Sigmoid colon (tissue), 7 donors: ENCODE data around the gene RB1. TPM values are rescaled to one million over a fixed set of nuclear protein-coding genes. Genes with fewer than 3 reads are reported as not detected.

ENCODE experiments used
- DNase-seq: peaks from one replicate; pipeline ENCODE4 v3.0.0-alpha.2; 2019
- H3K27ac ChIP-seq, 4 donors: fragments of 200-600 bp; sonication (generic); one replicate each; pipeline ENCODE4 v1.5.1; 2016 to 2019; ENCODE audit warnings: mild to moderate bottlenecking in 1 of 4
- H3K27me3 ChIP-seq, 3 donors: fragments of 200-600 bp; sonication (generic); one replicate each; pipeline ENCODE4 v1.5.1; 2019; ENCODE audit warnings: mild to moderate bottlenecking in 1 of 3
- H3K36me3 ChIP-seq, 4 donors: fragments of 200-600 bp; sonication (generic); one replicate each; pipeline ENCODE4 v1.5.1; 2016 to 2019
- H3K4me1 ChIP-seq, 4 donors: fragments of 200-600 bp; sonication (generic); one replicate each; pipeline ENCODE4 v1.5.1; 2017 to 2019
- H3K4me3 ChIP-seq, 4 donors: fragments of 200-600 bp; sonication (generic); one replicate each; pipeline ENCODE4 v1.5.1; 2017 to 2019; ENCODE audit warnings: mild to moderate bottlenecking in 2 of 4, moderate library complexity in 1 of 4
- H3K9me3 ChIP-seq, 4 donors: fragments of 200-600 bp in 3 of 4; sonication (generic) in 3 of 4; one replicate each; pipeline versions ENCODE4 v1.5.1 to v1.6.1; 2013 to 2019
- EP300 ChIP-seq, 4 donors: sonication (generic); formaldehyde crosslinking; IDR thresholded peaks; one replicate each; pipeline ENCODE4 v1.6.1; 2017; ENCODE audit warnings: antibody characterized with exemption in 4 of 4
- POLR2A ChIP-seq, 2 donors: fragments of 450-650 bp; IDR thresholded peaks; one replicate each; pipeline ENCODE4 v1.6.1; 2016; ENCODE audit warnings: antibody characterized with exemption in 2 of 2, mild to moderate bottlenecking in 2 of 2, moderate library complexity in 2 of 2
- POLR2AphosphoS5 ChIP-seq, 4 donors: sonication (generic); formaldehyde crosslinking; IDR thresholded peaks; one replicate each; pipeline ENCODE4 v1.6.1; 2017; ENCODE audit warnings: antibody characterized with exemption in 4 of 4
- WGBS, 2 donors: extraction: QIAGEN DNeasy Blood & Tissue Kit; methylation state at CpG; one replicate each; pipeline ENCODE4 v1.1.7; 2013; 5-methylcytosine and 5-hydroxymethylcytosine counted together
- intact Hi-C: fragments of 100-400 bp; cut with DNase I; formaldehyde crosslinking; loops from one replicate; pipeline ENCODE4 v1.15.1; 2023
- polyA plus RNA-seq, 3 donors: library from polyadenylated mRNA; stranded (reverse); fragments of 200-250 nt; gene quantifications; one replicate each; pipeline ENCODE4 v1.2.3, GENCODE V29; 2013
- small RNA-seq, 3 donors: library from RNA; depleted of rRNA; stranded (forward); fragments of <200 nt; gene quantifications; one replicate each; pipeline ENCODE3, GENCODE V24; 2016
- total RNA-seq, 4 donors: library from RNA; depleted of rRNA; stranded (reverse); fragments of >200 nt; gene quantifications; one replicate each; pipeline ENCODE4 v1.1.0, GENCODE V29; 2016
- TF ChIP-seq, protein P1 (sequence below), 4 experiments: fragments of 450-650 bp in 3 of 4; fragments of 200-600 bp in 1 of 4; IDR thresholded peaks; one replicate each; pipeline ENCODE4 v1.5.1; 2016 to 2019; ENCODE audit warnings: antibody characterized with exemption in 4 of 4, mild to moderate bottlenecking in 3 of 4, moderate library complexity in 2 of 4
- donor health status: healthy with polysubstance abuse.
- donor health status: Bipolar disorder and iron deficiency.
- donor health status: healthy.

Gene RB1
- total and polyA plus RNA-seq, 7 donors, result 15.6 to 35.6 (median 31.1) TPM

DNA sequence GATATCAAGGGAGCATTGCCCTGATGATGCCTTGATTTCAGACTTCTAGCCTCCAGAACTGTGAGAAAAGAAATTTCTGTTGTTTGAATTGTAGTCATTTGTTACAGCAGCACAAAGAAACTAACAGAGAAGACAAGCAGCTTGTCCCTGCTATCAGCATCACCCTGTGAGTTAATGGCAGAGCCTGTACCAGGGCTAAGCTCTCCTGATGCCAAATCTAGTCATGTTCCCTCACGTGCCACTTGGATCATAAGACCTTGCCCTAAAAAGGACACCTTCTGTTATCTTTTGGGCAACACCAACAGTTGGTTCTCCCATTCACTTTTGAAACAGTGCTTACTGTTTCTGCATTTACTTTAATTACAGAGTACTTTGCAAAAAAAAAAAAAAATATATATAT is 214.5 kb downstream of the RB1 start:
- Histone ChIP-seq H3K4me3 (no peak overlapping the region), H3K36me3 (peaks cover 0 to 21% (median 0%) of the 10 kb centered on the region in 4 donors), H3K27me3 (no peaks in the 10 kb centered on the region), H3K9me3 (no peaks in the 10 kb centered on the region), H3K4me1 (no peaks in the 10 kb centered on the region), H3K27ac (no peak overlapping the region)
- intact Hi-C loops, result no loop called here
- DNase-seq, result no peak
- 94 to 97% methylated on average over 1 of the region's 1 CpG for WGBS, 2 donors
- TF ChIP-seq POLR2A (IDR thresholded peaks at IDR 0.05), result no peak
- TF ChIP-seq, protein P1, sequence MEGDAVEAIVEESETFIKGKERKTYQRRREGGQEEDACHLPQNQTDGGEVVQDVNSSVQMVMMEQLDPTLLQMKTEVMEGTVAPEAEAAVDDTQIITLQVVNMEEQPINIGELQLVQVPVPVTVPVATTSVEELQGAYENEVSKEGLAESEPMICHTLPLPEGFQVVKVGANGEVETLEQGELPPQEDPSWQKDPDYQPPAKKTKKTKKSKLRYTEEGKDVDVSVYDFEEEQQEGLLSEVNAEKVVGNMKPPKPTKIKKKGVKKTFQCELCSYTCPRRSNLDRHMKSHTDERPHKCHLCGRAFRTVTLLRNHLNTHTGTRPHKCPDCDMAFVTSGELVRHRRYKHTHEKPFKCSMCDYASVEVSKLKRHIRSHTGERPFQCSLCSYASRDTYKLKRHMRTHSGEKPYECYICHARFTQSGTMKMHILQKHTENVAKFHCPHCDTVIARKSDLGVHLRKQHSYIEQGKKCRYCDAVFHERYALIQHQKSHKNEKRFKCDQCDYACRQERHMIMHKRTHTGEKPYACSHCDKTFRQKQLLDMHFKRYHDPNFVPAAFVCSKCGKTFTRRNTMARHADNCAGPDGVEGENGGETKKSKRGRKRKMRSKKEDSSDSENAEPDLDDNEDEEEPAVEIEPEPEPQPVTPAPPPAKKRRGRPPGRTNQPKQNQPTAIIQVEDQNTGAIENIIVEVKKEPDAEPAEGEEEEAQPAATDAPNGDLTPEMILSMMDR (IDR thresholded peaks at IDR 0.05), result no peak
- TF ChIP-seq POLR2AphosphoS5 (IDR thresholded peaks at IDR 0.05), result no peak
- no peak for TF ChIP-seq EP300 (IDR thresholded peaks at IDR 0.05)

DNA sequence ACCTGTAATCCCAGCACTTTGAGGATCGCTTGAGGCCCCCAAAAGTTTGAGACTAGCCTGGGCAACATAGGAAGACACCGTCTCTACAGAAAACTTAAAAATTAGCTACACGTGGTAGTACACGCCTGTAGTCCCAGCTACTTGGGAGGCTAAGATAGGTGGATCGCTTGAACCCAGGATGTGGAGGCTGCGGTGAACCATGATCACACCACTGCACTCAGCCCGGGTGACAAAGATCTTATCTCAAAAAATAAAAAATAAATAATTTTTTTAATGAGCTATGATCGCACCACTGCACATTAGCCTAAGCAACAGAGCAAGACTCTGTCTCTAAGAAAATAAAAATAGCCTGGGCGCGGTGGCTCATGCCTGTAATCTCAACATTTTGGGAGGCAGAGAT is 222.7 kb downstream of the RB1 start:
- Histone ChIP-seq H3K4me3 (no peak overlapping the region), H3K36me3 (peaks cover 0 to 6% (median 0%) of the 10 kb centered on the region in 4 donors), H3K9me3 (no peaks in the 10 kb centered on the region), H3K27me3 (no peaks in the 10 kb centered on the region), H3K27ac (no peak overlapping the region), H3K4me1 (peaks cover 0 to 5% (median 2%) of the 10 kb centered on the region in 4 donors)
- DNase-seq, result no peak
- no peak for TF ChIP-seq POLR2A (IDR thresholded peaks at IDR 0.05)
- no peak for TF ChIP-seq EP300 (IDR thresholded peaks at IDR 0.05)
- TF ChIP-seq, protein P1 (IDR thresholded peaks at IDR 0.05), result no peak
- TF ChIP-seq POLR2AphosphoS5 (IDR thresholded peaks at IDR 0.05), result no peak
- intact Hi-C loops, result no loop called here
- WGBS, 2 donors, result 91 to 98% methylated on average over 10 of the region's 10 CpGs

DNA sequence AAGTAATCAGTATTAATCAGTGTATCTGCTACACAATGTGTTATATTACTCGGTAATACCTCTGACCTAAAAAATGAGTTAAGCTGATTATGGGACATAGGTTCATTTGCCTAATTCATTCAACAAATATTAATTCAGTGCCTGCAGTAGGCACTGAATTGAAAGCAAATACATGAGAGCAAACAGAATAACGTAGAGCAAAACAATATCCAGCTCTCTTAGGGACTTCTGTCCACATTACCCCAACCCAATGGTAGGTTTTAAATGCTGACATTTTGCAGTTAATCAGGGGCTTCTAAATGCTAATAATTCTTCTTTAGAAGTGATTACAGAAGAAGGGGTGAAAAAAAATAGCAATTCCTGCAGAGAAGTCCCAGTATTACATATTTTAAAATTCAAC is 224.4 kb downstream of the RB1 start:
- no peaks in the 10 kb centered on the region for H3K9me3 ChIP-seq
- 77 to 89% methylated on average over 2 of the region's 2 CpGs for WGBS, 2 donors
- peaks cover 0 to 10% (median 7%) of the 10 kb centered on the region in 4 donors for H3K4me1 ChIP-seq
- no peak overlapping the region for H3K27ac ChIP-seq
- DNase-seq, result no peak
- no peak for TF ChIP-seq POLR2AphosphoS5 (IDR thresholded peaks at IDR 0.05)
- no peaks in the 10 kb centered on the region for H3K36me3 ChIP-seq
- H3K4me3 ChIP-seq, result no peak overlapping the region
- no peaks in the 10 kb centered on the region for H3K27me3 ChIP-seq
- intact Hi-C loops, result no loop called here

DNA sequence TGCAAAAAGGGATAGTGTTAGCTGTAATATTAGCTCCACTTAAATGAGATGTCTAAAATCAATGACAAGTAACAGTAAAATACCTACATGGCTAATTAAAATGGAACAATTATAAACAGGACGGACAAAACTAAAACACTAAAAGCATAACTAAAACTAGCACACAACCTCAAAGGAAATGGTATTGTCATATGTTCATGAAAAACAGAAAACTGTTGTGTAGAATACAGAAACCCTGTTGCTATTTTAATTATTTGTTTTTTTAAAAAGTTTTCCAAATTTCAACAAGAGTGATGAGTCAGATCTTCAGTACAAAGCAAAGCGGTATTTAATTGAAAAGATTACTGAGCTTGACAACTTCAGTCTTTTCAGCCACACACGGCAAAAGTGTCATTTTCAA is 225.2 kb downstream of the RB1 start:
- DNase-seq, result no peak
- TF ChIP-seq POLR2A (IDR thresholded peaks at IDR 0.05) (no peak), POLR2AphosphoS5 (IDR thresholded peaks at IDR 0.05) (no peak), EP300 (IDR thresholded peaks at IDR 0.05) (no peak)
- TF ChIP-seq, protein P1 (IDR thresholded peaks at IDR 0.05), result no peak
- Histone ChIP-seq H3K9me3 (no peaks in the 10 kb centered on the region), H3K27ac (no peak overlapping the region), H3K4me3 (no peak overlapping the region), H3K27me3 (no peaks in the 10 kb centered on the region), H3K4me1 (peaks cover 0 to 15% (median 11%) of the 10 kb centered on the region in 4 donors), H3K36me3 (no peaks in the 10 kb centered on the region)
- WGBS, 2 donors, result 79 to 90% methylated on average over 3 of the region's 3 CpGs
- intact Hi-C loops, result no loop called here

DNA sequence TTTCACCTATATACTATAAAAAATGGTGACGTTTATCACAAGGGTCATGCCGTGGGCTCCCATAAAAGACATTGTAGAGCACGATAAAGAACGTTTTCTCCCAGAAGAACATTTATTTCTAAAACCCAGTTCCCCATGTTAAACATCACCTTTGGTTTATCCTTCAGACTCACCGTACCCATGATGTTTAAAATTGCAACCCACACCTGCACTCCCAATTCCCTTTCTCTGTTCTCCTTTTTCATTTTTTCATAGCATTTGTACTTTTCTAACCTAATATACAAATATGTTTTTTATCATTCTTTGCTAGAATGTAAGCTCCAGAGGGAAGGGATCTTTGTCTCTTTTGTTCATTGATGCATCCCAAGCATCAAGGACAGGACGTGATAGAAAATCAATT is 227.3 kb downstream of the RB1 start:
- intact Hi-C loops, result loop anchor here (5.0 kb wide), 5 partner anchors 216 to 1466 kb away; partner anchors contain the start of genes ITM2B, MED4, RB1 and TRIM13

More for the DNA sequence above, 227.3 kb downstream of the RB1 start:
- H3K4me1 ChIP-seq, result peaks cover 0 to 19% (median 11%) of the 10 kb centered on the region in 4 donors
- H3K9me3 ChIP-seq, result no peaks in the 10 kb centered on the region
- H3K27me3 ChIP-seq, result no peaks in the 10 kb centered on the region
- peak overlapping the region in 1 of 4 donors; percentile 98 for H3K27ac ChIP-seq
- DNase-seq, result no peak
- WGBS, 2 donors, result 81 to 93% methylated on average over 6 of the region's 6 CpGs
- no peak overlapping the region for H3K4me3 ChIP-seq
- TF ChIP-seq, protein P1 (IDR thresholded peaks at IDR 0.05), result no peak
- H3K36me3 ChIP-seq, result no peaks in the 10 kb centered on the region

Small RNAs within 50 kb of the gene (small RNA-seq; reads per million reads assigned to genes)
- 0 reads per million in 3 donors for gene RF00017

Other genes with a start within 250 kb of the RB1 start
- 10 to 100 TPM; 38.5 to 63.5 (median 43.5) TPM for gene MED4, start 208.6 kb upstream of the RB1 start, total RNA-seq
- 10 to 100 TPM; 49.9 to 76.9 (median 61.5) TPM for gene MED4, start 208.6 kb upstream of the RB1 start, polyA plus RNA-seq
- 100 to 1,000 TPM; 266 to 478 (median 371) TPM for gene ITM2B, start 70.5 kb upstream of the RB1 start, total RNA-seq
- 100 to 1,000 TPM; 147 to 285 (median 154) TPM for gene ITM2B, start 70.5 kb upstream of the RB1 start, polyA plus RNA-seq
- gene LPAR6, start 109.4 kb downstream of the RB1 start, total RNA-seq, result 10 to 100 TPM; 11.5 to 24.2 (median 15.0) TPM
- gene LPAR6, start 109.4 kb downstream of the RB1 start, polyA plus RNA-seq, result 10 to 100 TPM; 11.4 to 16.2 (median 15.0) TPM
- 10 to 100 TPM in 3 of 4 donors, 1 to 10 TPM in 1; 8.6 to 21.9 (median 14.9) TPM for gene RCBTB2, start 229.3 kb downstream of the RB1 start, total RNA-seq
- gene RCBTB2, start 229.3 kb downstream of the RB1 start, polyA plus RNA-seq, result 1 to 10 TPM; 4.2 to 9.9 (median 4.8) TPM